Right ventricle myocardium inferior (tissue), 1 donor: ENCODE measurements around the gene RLN1. TPM values are rescaled to one million over a fixed set of nuclear protein-coding genes. Genes with fewer than 3 reads are reported as not detected.
A peak's percentile ranks its signal among the peaks of the same experiment; 100 is the strongest.
"Not testable (repeated sequence)": the region's sequence is repeated elsewhere in the genome, so short reads cannot be mapped to it uniquely, and the experiment has no call there.

Experiments used
- ATAC-seq: fragments of 200-7000 bp; cut with Tn5 transposase; one replicate; pipeline ENCODE4 v1.9.1; 2020; ENCODE audit warnings: mild to moderate bottlenecking, moderate library complexity
- DNase-seq: peaks from one replicate; pipeline ENCODE4 v3.0.0; 2021; ENCODE audit errors: missing footprints
- intact Hi-C: fragments of 100-400 bp; cut with DNase I; formaldehyde crosslinking; loops from one replicate; pipeline ENCODE4 v1.11.0; 2022
- total RNA-seq: library from RNA; stranded (reverse); fragmentation: NEBNext Ultra II Directional; extraction: Animal tissue kit (Norgen Biotek cat#: 25700); gene quantifications from one replicate; pipeline ENCODE4 v1.2.1, GENCODE V29; 2021
- donor health status: DM: no; HTN: yes; CAD: no; lungs with severe emphysema.

RLN1 gene
- total RNA-seq, 1 donor from 2014 or later: 0.43 TPM

DNA sequence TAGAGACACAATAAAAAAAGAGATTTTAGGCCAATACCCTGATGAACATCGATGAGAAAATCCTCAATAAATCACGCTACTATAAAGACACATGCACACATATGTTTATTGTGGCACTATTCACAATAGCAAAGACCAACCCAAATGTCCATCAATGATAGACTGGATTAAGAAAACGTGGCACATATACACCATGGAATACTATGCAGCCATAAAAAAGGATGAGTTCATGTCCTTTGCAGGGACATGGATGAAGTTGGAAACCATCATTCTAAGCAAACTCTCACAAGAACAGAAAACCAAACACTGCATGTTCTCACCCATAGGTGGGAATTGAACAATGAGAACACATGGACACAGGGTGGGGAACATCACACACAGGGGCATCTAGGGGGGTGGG lies 8.4 kb downstream of the RLN1 start:
- intact Hi-C loops, DNase-seq, ATAC-seq: not testable (repeated sequence)

DNA sequence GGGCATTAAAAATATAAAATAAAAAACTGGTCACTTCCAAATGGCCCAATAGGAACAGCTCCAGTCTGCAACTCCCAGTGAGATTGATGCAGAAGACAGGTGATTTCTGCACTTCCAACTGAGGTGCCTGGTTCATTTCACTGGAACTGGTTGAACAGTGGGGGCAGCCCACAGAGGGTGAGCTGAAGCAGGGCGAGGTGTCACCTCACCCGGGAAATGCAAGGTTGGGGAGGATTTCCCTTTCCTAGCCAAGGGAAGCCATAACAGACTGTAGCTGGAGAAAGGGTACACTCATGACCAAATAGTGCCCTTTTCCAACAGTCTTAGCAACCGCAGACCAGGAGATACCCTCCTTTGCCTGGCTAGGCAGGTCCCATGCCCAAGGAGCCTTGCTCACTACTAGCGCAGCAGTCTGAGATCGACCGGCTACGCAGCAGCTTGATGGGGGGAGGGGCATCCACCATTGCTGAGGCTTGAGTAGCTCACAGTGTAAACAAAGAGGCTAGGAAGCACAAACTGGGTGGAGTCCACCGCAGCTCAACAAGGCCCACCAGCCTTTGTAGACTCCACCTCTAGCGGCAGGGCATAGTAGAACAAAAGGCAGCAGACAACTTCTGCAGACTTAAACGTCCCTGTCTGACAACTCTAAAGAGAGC lies 12.7 kb downstream of the RLN1 start:
- DNase-seq (no peak), ATAC-seq (no peak)
- intact Hi-C loops: no loop called here

DNA sequence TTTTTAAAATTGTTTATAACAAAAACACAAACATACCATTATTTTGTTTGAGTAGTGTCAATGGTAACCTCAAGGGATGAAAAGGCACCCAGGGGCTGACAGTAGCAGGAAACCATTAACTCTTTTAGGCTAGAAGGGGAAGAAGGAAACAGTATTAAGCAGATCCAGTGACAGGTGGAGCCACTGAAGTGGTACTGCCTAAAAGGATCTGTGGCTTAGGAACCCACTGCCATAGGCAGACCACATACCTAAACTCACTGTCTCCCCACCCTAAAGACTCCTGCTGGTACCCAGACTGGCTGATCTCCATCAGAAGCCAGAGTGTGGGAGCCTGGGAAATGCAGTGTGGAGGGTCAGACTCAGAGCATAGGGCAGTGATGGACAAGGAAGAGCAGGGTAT lies 13.5 kb downstream of the RLN1 start:
- no peak for DNase-seq
- intact Hi-C loops: no loop called here
- ATAC-seq: no peak

DNA sequence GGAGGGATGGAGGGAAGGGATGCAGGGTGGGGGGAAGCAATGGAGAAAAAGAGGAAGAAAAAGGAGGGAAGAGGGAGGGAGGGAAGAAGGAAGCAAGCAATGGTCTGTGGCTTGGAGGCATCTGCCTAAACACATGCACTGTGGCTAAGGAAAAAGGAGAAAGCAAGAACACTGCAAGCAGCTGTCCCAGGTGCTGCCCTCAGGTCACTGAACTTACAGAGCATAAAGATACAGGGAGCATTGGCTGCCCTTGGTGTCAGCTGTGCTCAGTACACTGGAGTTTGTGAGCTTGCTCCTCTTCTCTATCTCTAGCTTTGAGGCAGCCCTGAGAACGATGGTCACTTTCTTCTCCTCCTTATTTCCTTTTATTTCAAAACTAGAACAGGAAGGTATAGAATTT lies 18.1 kb downstream of the RLN1 start:
- DNase-seq, ATAC-seq, intact Hi-C loops: not testable (repeated sequence)

DNA sequence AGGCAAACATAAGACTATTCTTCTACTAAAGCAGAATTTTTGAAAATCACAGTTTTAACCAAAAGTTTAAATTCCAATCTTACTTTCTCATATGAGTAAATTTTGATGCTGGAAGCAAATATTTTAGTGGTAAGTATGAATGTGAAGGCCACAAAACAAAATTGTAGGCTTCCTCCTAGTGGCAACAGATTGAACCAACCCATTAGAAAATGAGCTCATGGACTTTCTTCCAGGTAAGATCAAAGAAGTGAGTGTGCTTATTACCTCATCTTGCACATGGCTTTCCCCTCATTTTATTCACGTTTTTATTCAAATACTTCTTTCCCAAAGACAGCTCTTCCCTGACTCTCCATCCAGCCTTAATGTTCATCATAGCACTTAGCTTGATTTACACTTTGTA lies 18.6 kb downstream of the RLN1 start:
- intact Hi-C loops: no loop called here
- no peak for DNase-seq
- no peak for ATAC-seq

DNA sequence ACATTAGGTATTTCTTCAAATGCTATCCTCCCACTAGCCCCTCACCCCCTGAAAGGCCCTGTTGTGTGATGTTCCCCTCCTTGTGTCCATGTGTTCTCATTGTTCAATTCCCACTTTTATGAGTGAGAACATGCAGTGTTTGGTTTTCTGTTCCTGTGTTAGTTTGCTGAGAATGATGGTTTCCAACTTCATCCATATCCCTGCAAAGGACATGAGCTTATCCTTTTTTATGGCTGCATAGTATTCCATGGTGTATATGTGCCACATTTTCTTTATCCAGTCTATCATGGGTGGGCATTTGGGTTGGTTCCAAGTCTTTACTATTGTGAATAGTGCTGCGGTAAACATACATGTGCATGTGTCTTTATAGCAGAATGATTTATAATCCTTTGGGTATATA lies 23.3 kb downstream of the RLN1 start:
- DNase-seq, ATAC-seq, intact Hi-C loops: not testable (repeated sequence)

DNA sequence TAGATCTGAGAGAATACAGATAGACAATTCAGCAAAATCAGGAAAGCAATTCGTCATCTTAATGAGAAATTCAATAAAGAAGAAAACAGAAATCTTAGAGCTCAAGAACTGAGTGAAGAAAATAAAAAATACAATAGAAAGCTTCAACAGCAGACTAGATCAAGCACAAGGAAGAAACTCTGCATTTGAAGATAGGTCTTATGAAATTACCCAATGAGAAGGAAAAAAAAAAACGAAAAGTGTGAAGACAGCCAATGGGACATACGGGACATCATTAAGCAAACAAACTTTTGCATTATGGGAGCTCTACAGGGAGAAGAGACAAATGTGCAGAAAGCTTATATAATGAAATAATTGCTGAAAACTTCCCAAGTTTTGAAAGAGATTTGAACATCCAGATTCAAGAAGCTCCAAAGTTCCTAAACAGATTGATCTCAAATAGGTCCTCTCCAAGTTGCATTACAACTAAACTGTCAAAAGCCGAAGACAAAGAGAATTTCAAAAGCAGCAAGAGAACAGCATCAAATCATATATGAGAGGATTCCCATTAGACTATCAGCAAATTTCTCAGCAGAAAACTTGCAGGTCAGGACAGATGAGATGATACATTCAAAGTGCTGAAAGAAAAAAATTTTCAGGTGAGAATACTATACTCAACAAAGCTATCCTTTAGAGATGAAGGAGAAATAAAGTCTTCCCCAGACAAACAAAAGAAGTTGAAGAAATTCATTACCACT lies 24.3 kb downstream of the RLN1 start:
- ATAC-seq: no peak
- intact Hi-C loops: no loop called here
- no peak for DNase-seq

DNA sequence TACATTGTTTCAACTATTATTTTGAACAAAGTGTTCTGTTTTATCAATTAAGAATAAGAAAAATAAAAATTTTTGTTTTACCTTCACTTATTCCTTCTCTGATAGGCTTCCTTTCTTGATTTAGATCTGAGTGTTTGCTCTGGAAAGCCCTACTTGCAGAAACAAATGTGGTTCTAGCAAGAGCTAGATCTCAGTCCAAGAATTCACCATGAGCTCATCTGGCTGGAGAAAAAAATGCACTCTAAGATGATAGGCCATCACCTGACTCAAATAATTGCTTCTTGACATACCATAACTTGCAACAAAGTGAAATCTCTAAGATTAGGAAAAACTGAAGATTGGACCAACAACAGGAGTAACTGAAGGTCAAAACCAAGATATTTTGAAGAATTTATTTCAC lies 28.8 kb downstream of the RLN1 start:
- intact Hi-C loops: no loop called here
- no peak for DNase-seq
- no peak for ATAC-seq

DNA sequence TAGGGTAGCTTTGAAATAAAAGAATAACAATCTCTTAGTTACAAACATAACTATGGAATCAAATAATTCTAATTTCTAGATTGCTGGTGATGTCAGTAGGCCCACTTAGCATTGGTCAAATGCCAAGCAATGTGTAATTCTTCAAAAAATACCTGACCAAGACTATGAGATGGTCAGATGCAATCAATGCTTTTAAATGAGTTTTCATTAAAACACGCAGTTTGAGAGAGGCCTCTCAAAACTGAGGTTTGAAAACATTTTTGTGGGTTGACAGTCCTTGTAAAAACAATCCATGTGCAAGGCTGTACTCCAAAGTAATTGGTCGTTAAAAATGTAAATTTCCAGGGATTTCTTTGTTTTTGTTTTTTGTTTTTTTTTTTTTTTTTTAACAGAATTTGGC lies 33.9 kb downstream of the RLN1 start:
- no peak for DNase-seq
- intact Hi-C loops: no loop called here

DNA sequence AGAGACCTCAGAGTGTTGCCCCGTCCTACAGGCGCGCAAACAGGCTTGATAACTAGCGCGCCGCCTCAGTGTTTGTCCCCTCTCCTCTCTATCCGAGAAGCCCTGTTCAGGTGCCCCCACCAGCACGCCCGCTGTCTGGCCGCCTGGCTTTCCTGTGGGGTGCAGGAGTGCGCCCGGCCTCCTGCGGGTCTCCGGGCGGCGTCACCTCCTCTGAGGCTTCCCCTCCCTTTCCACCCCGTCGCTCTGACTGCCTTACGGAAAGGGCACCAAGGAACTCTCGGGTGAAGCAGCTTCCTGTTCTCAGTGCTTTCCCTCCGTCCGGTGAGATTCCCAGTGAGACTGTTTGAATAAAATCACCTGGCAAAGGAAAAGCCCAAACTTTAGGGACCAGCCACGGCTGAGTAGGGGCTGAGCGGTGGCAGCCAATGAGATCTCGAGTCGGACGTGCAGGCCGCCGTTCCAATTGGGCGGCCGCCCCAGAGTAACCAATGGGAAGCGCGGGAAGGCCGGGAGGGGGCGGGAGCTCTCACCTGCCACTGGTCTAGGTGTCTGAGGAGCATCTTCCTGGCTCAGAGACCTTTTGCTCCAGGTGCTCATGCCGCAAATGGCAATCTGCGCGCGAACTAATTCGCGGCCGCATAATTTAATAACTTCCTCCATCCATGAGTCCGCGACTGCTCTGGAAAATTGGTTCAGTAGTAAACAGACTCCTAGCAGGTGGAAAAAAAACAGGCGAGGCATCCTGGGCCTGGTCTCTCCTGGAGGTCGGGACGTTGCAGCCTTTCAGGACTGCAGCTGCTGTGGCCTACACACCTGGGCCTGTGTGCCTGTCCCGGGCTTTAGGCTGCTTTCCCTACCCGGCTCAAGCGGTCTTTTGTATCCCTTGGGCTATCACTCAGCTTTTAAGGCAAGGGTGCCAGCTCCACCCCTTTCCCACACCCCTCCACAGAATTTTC lies 35.6 kb downstream of the RLN1 start, which contains the start of gene RLN2:
TSS of gene RLN2 (minus strand) at position 877 of the 956 bp plus-strand sequence. CDS start at position 741, 136 bp downstream.
- ATAC-seq: peak; percentile 99
- DNase-seq, intact Hi-C loops: not testable (repeated sequence)

More for the DNA sequence above, 33.9 kb downstream of the RLN1 start:
- ATAC-seq: no peak

DNA sequence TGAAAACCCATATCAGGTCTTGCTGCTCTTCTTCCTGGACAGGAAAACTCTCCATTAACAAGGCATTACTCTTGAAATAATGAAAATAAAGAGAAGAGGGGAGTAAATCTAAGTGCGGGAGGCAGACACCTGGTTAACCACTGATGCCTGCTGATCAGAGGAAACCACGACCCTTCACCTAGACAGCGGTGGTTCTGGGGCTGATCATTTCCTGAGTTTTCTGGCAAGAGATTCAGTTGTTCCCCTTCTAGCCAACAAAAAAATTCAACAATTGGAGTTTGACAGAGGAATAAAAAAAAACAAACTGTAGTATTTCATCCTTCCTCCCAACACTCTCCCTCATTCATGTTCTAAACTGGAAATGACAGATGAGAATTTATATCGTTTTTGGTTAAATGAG lies 38.1 kb downstream of the RLN1 start:
- DNase-seq: no peak
- intact Hi-C loops: no loop called here
- no peak for ATAC-seq

DNA sequence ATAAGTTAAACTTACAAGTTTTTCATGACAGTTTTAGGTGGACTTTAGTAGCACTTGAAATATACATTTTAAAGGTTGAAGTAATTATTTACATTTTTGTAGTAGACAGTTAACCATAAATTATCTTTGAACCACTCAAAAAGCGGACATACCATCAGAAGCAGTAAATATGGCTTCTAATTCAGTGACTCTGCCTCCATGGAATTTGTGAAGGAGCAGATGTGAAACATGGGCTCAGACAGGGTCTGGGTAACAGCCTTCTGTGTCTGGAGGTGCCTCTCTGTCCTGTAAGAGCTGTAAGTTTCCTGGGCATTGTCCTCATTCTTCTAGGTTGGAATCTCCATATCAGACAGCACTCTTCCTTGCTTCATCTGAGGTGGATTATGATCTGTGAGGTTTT lies 47.5 kb downstream of the RLN1 start:
- no peak for DNase-seq
- intact Hi-C loops: no loop called here
- no peak for ATAC-seq

DNA sequence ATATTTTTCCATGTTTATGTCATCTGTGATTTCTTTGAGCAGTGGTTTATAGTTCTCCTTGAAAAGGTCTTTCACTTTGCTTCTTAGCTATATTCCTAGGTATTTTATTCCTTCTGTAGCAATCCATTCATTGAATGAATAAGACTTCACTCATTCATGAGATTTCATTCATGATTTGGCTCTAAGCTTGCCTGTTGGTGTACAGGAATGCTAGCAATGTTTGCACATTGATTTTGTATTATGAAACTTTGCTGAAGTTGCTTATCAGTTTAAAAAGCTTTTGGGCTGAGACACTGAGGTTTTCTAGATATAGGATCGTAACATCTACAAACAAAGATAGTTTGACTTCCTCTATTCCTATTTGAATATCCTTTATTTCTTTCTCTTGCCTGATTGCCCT lies 51.1 kb downstream of the RLN1 start:
- intact Hi-C loops: no loop called here
- DNase-seq (no peak), ATAC-seq (no peak)

DNA sequence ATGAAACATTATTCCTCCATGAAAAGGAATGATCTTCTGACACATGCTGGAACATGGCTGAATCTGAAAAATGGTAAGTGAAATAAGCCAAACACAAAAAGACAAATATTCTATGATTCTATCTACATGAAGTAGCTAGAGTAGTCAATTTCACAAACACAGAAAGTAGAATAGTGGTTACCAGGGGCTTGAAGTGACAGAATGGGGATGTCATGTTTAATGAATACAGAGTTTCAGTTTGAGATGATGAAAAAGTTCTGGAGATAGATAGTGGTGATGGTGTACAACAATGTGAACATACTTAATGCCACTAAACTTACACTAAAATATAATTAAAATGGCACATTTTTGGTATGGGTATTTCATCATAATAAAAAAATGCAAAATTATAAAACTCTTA lies 53.4 kb downstream of the RLN1 start:
- no peak for DNase-seq
- ATAC-seq: no peak
- intact Hi-C loops: no loop called here

Other genes with a start within 250 kb of the RLN1 start
- not detected for gene INSL6, start 154.2 kb downstream of the RLN1 start, total RNA-seq
- not detected for gene INSL4, start 108.5 kb downstream of the RLN1 start, total RNA-seq
- not detected for gene RLN2, start 35.2 kb downstream of the RLN1 start, total RNA-seq
- 44.3 TPM for gene PLGRKT, start 98.0 kb upstream of the RLN1 start, total RNA-seq
- gene CD274, start 110.7 kb upstream of the RLN1 start, total RNA-seq: 12.0 TPM
- 3.3 TPM for gene PDCD1LG2, start 170.7 kb upstream of the RLN1 start, total RNA-seq